ENCODE results near the gene OXSR1.
A peak's percentile ranks its signal among the peaks of the same experiment; 100 is the strongest.

The OXSR1 gene

DNA sequence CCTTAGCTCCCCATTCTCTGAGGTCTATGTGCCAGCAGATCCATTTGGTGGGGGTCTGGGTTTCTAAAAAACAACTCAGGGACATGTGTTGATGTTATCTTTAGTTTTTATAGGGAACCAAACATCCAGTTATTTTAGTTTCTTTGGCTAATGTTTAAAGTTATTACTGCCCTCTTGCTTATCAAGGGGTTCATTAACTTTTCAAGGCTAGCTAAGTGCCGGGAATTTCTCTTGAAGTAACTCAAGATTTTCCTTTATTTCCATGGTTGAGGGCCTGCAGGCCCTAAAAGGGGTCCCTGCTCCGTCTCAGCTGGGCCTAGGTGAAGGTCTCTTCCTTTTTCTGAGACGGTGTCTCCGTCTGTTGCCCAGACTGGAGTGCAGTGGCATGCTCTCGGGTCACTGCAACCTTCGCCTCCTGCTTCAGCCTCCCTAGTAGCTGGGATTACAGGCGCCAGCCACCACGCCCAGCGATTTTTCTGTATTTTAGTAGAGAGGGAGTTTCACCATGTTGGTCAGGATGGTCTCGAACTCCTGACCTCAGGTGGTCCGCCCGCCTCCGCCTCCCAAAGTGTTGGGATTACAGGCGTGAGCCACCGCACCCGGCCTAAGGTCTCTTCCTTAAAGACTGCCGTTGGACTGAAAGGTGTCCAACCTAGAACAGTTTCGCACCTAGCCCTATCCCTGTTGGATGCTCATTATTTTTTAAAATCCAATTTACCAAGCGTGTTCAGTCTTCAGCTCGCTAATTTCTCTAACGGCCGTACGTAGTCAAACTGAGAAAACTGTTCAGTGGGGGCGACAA lies 1.3 kb upstream of the OXSR1 start:
- no peak for TF ChIP-seq GATA3 (IDR thresholded peaks at IDR 0.05; ENCODE audit: low read depth, low read length)
- peak; percentile 15; the same call in 1 of the 2 replicates for TF ChIP-seq GATA2 (IDR thresholded peaks at IDR 0.05; ENCODE audit: low read depth, low read length)

GRCh38 chr3:38164643-38164951 lies 740 bp upstream of the OXSR1 start:
- TF ChIP-seq GATA3 (IDR thresholded peaks at IDR 0.05; ENCODE audit: low read depth, low read length) (no peak), GATA2 (IDR thresholded peaks at IDR 0.05; ENCODE audit: low read depth, low read length) (no peak)

GRCh38 chr3:38165722-38166387 lies 518 bp downstream of the OXSR1 start:
- TF ChIP-seq GATA3 (IDR thresholded peaks at IDR 0.05; ENCODE audit: low read depth, low read length) (no peak), GATA2 (IDR thresholded peaks at IDR 0.05; ENCODE audit: low read depth, low read length) (no peak)

- TF ChIP-seq GATA3 (IDR thresholded peaks at IDR 0.05; ENCODE audit: low read depth, low read length) (no peak), GATA2 (IDR thresholded peaks at IDR 0.05; ENCODE audit: low read depth, low read length) (no peak)
Observed at GRCh38 chr3:38167591-38167990, 2.3 kb downstream of the OXSR1 start.

- TF ChIP-seq GATA2 (IDR thresholded peaks at IDR 0.05; ENCODE audit: low read depth, low read length) (no peak), GATA3 (IDR thresholded peaks at IDR 0.05; ENCODE audit: low read depth, low read length) (no peak)
Observed at GRCh38 chr3:38168151-38169026, 3.1 kb downstream of the OXSR1 start.

- no peak for TF ChIP-seq GATA3 (IDR thresholded peaks at IDR 0.05; ENCODE audit: low read depth, low read length)
- no peak for TF ChIP-seq GATA2 (IDR thresholded peaks at IDR 0.05; ENCODE audit: low read depth, low read length)
Observed at GRCh38 chr3:38169027-38169317, 3.6 kb downstream of the OXSR1 start.

- TF ChIP-seq GATA3 (IDR thresholded peaks at IDR 0.05; ENCODE audit: low read depth, low read length) (no peak), GATA2 (IDR thresholded peaks at IDR 0.05; ENCODE audit: low read depth, low read length) (no peak)
Observed at GRCh38 chr3:38170722-38171121, 5.4 kb downstream of the OXSR1 start.

DNA sequence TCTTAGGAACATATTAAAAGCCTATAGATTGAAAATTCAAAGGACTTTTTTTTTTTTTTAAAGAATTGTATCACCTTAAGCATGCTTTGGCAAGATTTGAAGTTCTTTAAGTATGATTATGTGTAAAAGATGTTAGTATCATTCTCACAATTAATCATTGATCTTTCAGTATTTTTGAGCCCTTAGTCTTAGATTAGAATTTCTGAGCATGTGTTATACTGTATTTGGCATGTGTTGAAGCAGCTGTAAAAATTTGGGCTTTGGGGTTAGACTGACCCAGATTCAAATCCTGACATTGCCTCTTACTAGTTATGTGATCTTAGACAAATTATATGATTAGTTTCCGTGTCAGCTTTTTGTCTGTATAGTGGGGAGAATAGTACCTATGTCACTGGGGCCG lies 6.3 kb downstream of the OXSR1 start:
- TF ChIP-seq GATA2 (IDR thresholded peaks at IDR 0.05; ENCODE audit: low read depth, low read length) (no peak), GATA3 (IDR thresholded peaks at IDR 0.05; ENCODE audit: low read depth, low read length) (no peak)

GRCh38 chr3:38173834-38174418 lies 8.6 kb downstream of the OXSR1 start:
- TF ChIP-seq GATA3 (IDR thresholded peaks at IDR 0.05; ENCODE audit: low read depth, low read length) (no peak), GATA2 (IDR thresholded peaks at IDR 0.05; ENCODE audit: low read depth, low read length) (no peak)

- TF ChIP-seq GATA2 (IDR thresholded peaks at IDR 0.05; ENCODE audit: low read depth, low read length) (no peak), GATA3 (IDR thresholded peaks at IDR 0.05; ENCODE audit: low read depth, low read length) (no peak)
Observed at GRCh38 chr3:38177181-38177580, 11.8 kb downstream of the OXSR1 start.

- no peak for TF ChIP-seq GATA3 (IDR thresholded peaks at IDR 0.05; ENCODE audit: low read depth, low read length)
- TF ChIP-seq GATA2 (IDR thresholded peaks at IDR 0.05; ENCODE audit: low read depth, low read length) = no peak
Observed at GRCh38 chr3:38186781-38187180, 21.4 kb downstream of the OXSR1 start.

GRCh38 chr3:38190481-38190881 lies 25.1 kb downstream of the OXSR1 start:
- TF ChIP-seq GATA2 (IDR thresholded peaks at IDR 0.05; ENCODE audit: low read depth, low read length) = no peak
- no peak for TF ChIP-seq GATA3 (IDR thresholded peaks at IDR 0.05; ENCODE audit: low read depth, low read length)

DNA sequence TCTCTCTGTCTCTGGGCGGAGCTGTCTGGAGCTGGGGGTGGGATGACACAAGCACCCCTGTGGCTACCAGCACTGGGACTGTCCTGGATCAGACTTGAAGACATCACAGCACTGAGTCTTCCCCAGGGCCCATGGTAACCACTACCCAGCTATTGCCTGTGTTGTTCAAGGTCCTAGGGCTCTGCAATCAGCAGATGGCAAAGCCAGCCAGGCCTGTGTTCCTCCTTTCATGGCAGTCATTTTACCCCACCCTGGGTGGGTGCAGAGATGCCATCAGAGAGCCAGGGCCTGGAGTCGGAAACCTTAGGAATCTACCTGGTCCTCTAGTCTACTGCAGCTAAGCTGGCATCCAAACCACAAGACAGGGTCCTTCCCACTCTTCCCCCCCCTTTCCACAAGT lies 38.4 kb downstream of the OXSR1 start:
- no peak for TF ChIP-seq GATA3 (IDR thresholded peaks at IDR 0.05; ENCODE audit: low read depth, low read length)
- TF ChIP-seq GATA2 (IDR thresholded peaks at IDR 0.05; ENCODE audit: low read depth, low read length) = no peak
